Inflammatory macrophage treated with lipopolysaccharide for 4 hours (primary cell): ENCODE measurements around the gene GJB2.

Experiments
- DNase-seq: peaks from one replicate; pipeline ENCODE4 v3.0.0-alpha.2; 2020

Gene GJB2

GRCh38 chr13:20192158-20192835 lies 441 bp downstream of the GJB2 start:
- peak; percentile 45 for DNase-seq

GRCh38 chr13:20191311-20192157 lies 1.2 kb downstream of the GJB2 start:
- DNase-seq = peak; percentile 34

- no peak for DNase-seq
Observed at GRCh38 chr13:20190481-20191310, 2.0 kb downstream of the GJB2 start.

- DNase-seq = no peak
Observed at GRCh38 chr13:20190076-20190475, 2.7 kb downstream of the GJB2 start.

GRCh38 chr13:20188667-20189553 lies 3.8 kb downstream of the GJB2 start:
- peak; percentile 65 for DNase-seq

- no peak for DNase-seq
Observed at GRCh38 chr13:20186771-20187170, 6.0 kb downstream of the GJB2 start.

GRCh38 chr13:20185366-20186056 lies 7.2 kb downstream of the GJB2 start:
- no peak for DNase-seq

GRCh38 chr13:20182231-20182846 lies 10.4 kb downstream of the GJB2 start:
- peak; percentile 69 for DNase-seq

GRCh38 chr13:20181188-20181587 lies 11.6 kb downstream of the GJB2 start:
- no peak for DNase-seq

- no peak for DNase-seq
Observed at GRCh38 chr13:20178156-20178555, 14.6 kb downstream of the GJB2 start.

- no peak for DNase-seq
Observed at GRCh38 chr13:20177049-20177831, 15.5 kb downstream of the GJB2 start.

- DNase-seq = no peak
Observed at GRCh38 chr13:20175907-20176652, 16.7 kb downstream of the GJB2 start.

- DNase-seq = no peak
Observed at GRCh38 chr13:20175406-20175794, 17.3 kb downstream of the GJB2 start.

- DNase-seq = peak; percentile 98
Observed at GRCh38 chr13:20174656-20175405, 17.9 kb downstream of the GJB2 start.

- peak; percentile 43 for DNase-seq
Observed at GRCh38 chr13:20173116-20173746, 19.5 kb downstream of the GJB2 start.

GRCh38 chr13:20171364-20171763 lies 21.4 kb downstream of the GJB2 start:
- DNase-seq = no peak

- DNase-seq = peak; percentile 39
Observed at GRCh38 chr13:20170921-20171320, 21.8 kb downstream of the GJB2 start.

- DNase-seq = no peak
Observed at GRCh38 chr13:20168396-20168795, 24.3 kb downstream of the GJB2 start.
